PC-3 (cell line): ENCODE results near the gene ZNF687. TPM values are rescaled to one million over a fixed set of nuclear protein-coding genes. Genes with fewer than 3 reads are reported as not detected.

ENCODE experiments used
- ATAC-seq: fragments of 200-7000 bp; cut with Tn5 transposase; 2 replicates; pipeline ENCODE4 v1.9.1; 2020; ENCODE audit warnings: mild to moderate bottlenecking, moderate library complexity
- Bru-seq: library from RNA; stranded (reverse); fragments of 400-500 nt; gene quantifications from one replicate; lab custom pipeline; 2021; lab: Mats Ljungman, UMichigan
- BruChase-seq, 2 experiments: library from RNA; stranded (reverse); fragments of 400-500 nt; gene quantifications; one replicate each; lab custom pipeline; 2021; lab: Mats Ljungman, UMichigan
- BruUV-seq: library from RNA; stranded (reverse); fragments of 400-500 nt; replicated peaks from 2 replicates; lab custom pipeline; 2021; lab: Mats Ljungman, UMichigan
- CTCF ChIA-PET: fragments of 300-600 bp; sonication (Branson Sonifier 250); formaldehyde crosslinking; loops from one replicate; lab custom pipeline; 2022; ENCODE audit warnings: antibody characterized with exemption; lab: Charles Lee
- POLR2A ChIA-PET: fragments of 300-600 bp; sonication (Branson Sonifier 250); formaldehyde crosslinking; loops from one replicate; lab custom pipeline; 2022; ENCODE audit warnings: antibody characterized with exemption; ENCODE audit not compliant: unreplicated experiment; lab: Charles Lee
- DNase-seq: peaks from one replicate; pipeline ENCODE4 v3.0.0-alpha.2; 2015
- H2AFZ ChIP-seq: fragments of 300-600 bp; sonication (generic); 2 replicates; pipeline ENCODE4 v1.6.0; 2016; ENCODE audit warnings: antibody characterized with exemption, low read length
- H3F3A ChIP-seq: fragments of 300-600 bp; sonication (generic); one replicate; pipeline ENCODE4 v1.6.0; 2017; ENCODE audit warnings: antibody characterized with exemption, low read length, control low read depth, mild to moderate bottlenecking; ENCODE audit not compliant: unreplicated experiment
- H3K27ac ChIP-seq: fragments of 300-600 bp; sonication (generic); 2 replicates; pipeline ENCODE4 v1.5.1; 2016; ENCODE audit warnings: mild to moderate bottlenecking, low read length
- H3K27me3 ChIP-seq: fragments of 300-600 bp; sonication (generic); 2 replicates; pipeline ENCODE4 v1.6.1; 2016; ENCODE audit warnings: low read length, mixed read lengths
- H3K36me3 ChIP-seq: fragments of 300-600 bp; sonication (generic); 2 replicates; pipeline ENCODE4 v1.6.1; 2016; ENCODE audit warnings: low read depth, mixed run types, low read length, mixed read lengths
- H3K4me1 ChIP-seq: fragments of 300-600 bp; sonication (generic); 2 replicates; pipeline ENCODE4 v1.5.1; 2016; ENCODE audit warnings: low read length; ENCODE audit not compliant: insufficient read depth
- H3K4me2 ChIP-seq: fragments of 300-600 bp; sonication (generic); 2 replicates; pipeline ENCODE4 v1.6.0; 2016; ENCODE audit warnings: low read length
- H3K4me3 ChIP-seq: fragments of 300-600 bp; sonication (generic); 2 replicates; pipeline ENCODE4 v1.5.1; 2016; ENCODE audit warnings: mild to moderate bottlenecking, low read length, mixed read lengths
- H3K79me2 ChIP-seq: fragments of 300-600 bp; sonication (generic); 2 replicates; pipeline ENCODE4 v1.6.1; 2017; ENCODE audit warnings: low read length, mixed read lengths
- H3K9ac ChIP-seq: fragments of 300-600 bp; sonication (generic); 2 replicates; pipeline ENCODE4 v1.6.0; 2016; ENCODE audit warnings: mild to moderate bottlenecking, low read length
- H3K9me2 ChIP-seq: fragments of 300-600 bp; sonication (generic); replicated peaks from 2 replicates; pipeline ENCODE4 v1.6.1; 2016; ENCODE audit warnings: mixed run types, low read length, mixed read lengths
- H3K9me3 ChIP-seq: fragments of 300-600 bp; sonication (generic); 2 replicates; pipeline ENCODE4 v1.6.1; 2016; ENCODE audit warnings: low read length, mixed read lengths
- H4K20me1 ChIP-seq: fragments of 300-600 bp; sonication (generic); 2 replicates; pipeline ENCODE4 v1.6.1; 2016; ENCODE audit warnings: low read length, mixed read lengths
- EZH2 ChIP-seq: fragments of 300-600 bp; sonication (generic); IDR thresholded peaks from one replicate; pipeline ENCODE4 v1.6.1; 2017; ENCODE audit warnings: antibody characterized with exemption, mild to moderate bottlenecking, low read length; ENCODE audit not compliant: unreplicated experiment
- EZH2phosphoT487 ChIP-seq: fragments of 300-600 bp; sonication (generic); IDR thresholded peaks from 2 replicates; pipeline ENCODE4 v1.6.1; 2018; ENCODE audit warnings: mild to moderate bottlenecking, antibody characterized with exemption, low read length, borderline replicate concordance
- intact Hi-C: fragments of 100-400 bp; cut with micrococcal nuclease; formaldehyde crosslinking; loops from 2 replicates; pipeline ENCODE4 v1.9.0; 2023
- long read RNA-seq: library from polyadenylated mRNA; unstranded; transcript quantifications from one replicate; pipeline ENCODE4 v2.0.0, GENCODE V29; 2021; ENCODE audit not compliant: unreplicated experiment
- total RNA-seq: library from RNA; depleted of rRNA; stranded (reverse); fragments of >200 nt; gene quantifications from 2 replicates; pipeline ENCODE4 v1.2.3, GENCODE V29; 2014; rRNA removed
- TF ChIP-seq, protein P1 (sequence below): fragments of 300-600 bp; sonication (generic); conservative IDR thresholded peaks from 2 replicates; pipeline ENCODE4 v1.5.1; 2017; ENCODE audit warnings: antibody characterized with exemption, low read depth, mild to moderate bottlenecking, low read length

The ZNF687 gene, protein sequence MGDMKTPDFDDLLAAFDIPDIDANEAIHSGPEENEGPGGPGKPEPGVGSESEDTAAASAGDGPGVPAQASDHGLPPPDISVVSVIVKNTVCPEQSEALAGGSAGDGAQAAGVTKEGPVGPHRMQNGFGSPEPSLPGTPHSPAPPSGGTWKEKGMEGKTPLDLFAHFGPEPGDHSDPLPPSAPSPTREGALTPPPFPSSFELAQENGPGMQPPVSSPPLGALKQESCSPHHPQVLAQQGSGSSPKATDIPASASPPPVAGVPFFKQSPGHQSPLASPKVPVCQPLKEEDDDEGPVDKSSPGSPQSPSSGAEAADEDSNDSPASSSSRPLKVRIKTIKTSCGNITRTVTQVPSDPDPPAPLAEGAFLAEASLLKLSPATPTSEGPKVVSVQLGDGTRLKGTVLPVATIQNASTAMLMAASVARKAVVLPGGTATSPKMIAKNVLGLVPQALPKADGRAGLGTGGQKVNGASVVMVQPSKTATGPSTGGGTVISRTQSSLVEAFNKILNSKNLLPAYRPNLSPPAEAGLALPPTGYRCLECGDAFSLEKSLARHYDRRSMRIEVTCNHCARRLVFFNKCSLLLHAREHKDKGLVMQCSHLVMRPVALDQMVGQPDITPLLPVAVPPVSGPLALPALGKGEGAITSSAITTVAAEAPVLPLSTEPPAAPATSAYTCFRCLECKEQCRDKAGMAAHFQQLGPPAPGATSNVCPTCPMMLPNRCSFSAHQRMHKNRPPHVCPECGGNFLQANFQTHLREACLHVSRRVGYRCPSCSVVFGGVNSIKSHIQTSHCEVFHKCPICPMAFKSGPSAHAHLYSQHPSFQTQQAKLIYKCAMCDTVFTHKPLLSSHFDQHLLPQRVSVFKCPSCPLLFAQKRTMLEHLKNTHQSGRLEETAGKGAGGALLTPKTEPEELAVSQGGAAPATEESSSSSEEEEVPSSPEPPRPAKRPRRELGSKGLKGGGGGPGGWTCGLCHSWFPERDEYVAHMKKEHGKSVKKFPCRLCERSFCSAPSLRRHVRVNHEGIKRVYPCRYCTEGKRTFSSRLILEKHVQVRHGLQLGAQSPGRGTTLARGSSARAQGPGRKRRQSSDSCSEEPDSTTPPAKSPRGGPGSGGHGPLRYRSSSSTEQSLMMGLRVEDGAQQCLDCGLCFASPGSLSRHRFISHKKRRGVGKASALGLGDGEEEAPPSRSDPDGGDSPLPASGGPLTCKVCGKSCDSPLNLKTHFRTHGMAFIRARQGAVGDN
- total RNA-seq (24.6 and 30.3 TPM in 2 replicates), Bru-seq, nascent RNA (percentile 83 among the genes with signal in this experiment), BruChase-seq, experiment 1, labeled RNA remaining after a 6-hour chase (percentile 87 among the genes with signal in this experiment), BruChase-seq, experiment 2, labeled RNA remaining after a 2-hour chase (percentile 90 among the genes with signal in this experiment)
- long read RNA-seq, partial matches to known transcripts = 8 of 15 reads
- long read RNA-seq, other reads (novel, unspliced or antisense) = 7 of 15 reads

DNA sequence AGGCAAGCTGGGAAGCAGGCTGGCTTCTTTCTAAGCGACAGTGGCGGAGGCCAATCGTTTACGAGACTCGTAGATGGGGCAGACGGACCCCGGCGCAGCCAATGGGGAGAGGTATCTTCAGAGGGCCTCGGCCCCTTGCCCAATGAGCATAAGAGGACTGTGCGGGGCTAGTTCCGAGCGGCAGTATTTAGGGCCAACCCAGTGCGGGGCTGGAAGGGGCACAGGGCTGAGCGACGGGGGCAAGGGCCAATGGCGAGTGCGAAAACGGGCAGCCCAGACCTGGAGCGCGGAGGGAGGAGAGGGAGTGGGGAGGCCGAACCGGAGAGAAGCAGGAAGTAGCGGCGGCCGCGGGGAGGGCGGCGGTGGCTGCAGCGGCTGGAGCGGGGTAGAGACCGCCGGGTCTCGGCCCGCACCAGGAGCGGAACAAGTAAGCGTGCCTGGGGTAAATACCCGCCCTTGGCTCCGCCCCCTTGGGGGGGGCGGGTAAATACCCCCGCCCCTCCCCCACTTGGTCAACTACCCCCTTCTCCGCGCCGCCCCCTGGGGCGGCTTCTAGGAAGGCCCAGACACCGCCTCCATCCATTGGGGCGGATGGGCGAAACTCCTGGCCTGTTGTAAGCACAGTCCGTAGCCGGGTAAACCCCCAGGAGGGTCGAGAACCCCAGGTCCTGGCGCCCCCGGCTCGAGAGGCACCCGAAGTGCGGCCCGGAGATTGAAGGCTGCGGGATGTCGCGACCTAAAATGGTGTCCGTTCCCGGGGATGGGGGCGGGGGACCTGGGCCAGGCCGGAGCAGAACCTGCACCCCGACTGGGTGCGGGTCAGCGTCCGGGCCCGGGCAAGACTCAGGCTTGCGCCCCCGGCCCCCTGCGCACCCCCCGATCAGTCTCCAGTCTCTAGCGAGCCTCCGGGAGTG lies at the start of gene ZNF687:
Gene ZNF687 (plus strand): TSS at position 331 of the 914 bp plus-strand sequence. CDS start 3,993 bp downstream, outside the sequence.
- CTCF ChIA-PET = interaction anchor here (0.7 to 1.3 kb wide), 4 partner anchors 30 to 554 kb away, joined by 4 to 10 read pairs (median 6); no protein-coding TSS in a partner anchor
- no peaks in the 10 kb centered on the region for H3K9me2 ChIP-seq
- H3K4me3 ChIP-seq = peak within 1 kb of the TSS; percentile 72
- POLR2A ChIA-PET = interaction anchor here (0.5 to 0.8 kb wide), 5 partner anchors 19 to 399 kb away, joined by 4 to 7 read pairs (median 5); partner anchors contain the start of gene VPS72
- peak within 1 kb of the TSS; percentile 92 for H2AFZ ChIP-seq
- H3K4me2 ChIP-seq = peak within 1 kb of the TSS; percentile 89
- ATAC-seq (peak; percentile 90), DNase-seq (peak; percentile 100)
- peaks cover 11% of the 10 kb centered on the region; the same call in 1 of the 2 replicates for H3K36me3 ChIP-seq
- intact Hi-C loops = loop anchor here (1.0 to 5.0 kb wide), 5 partner anchors 29 to 117 kb away; partner anchors contain the start of genes PI4KB and PSMB4
- H3F3A ChIP-seq = no peaks in the 10 kb centered on the region
- BruUV-seq = TSS peak; percentile 30
- H3K27ac ChIP-seq = peak within 1 kb of the TSS; percentile 88
- TF ChIP-seq EZH2 = no peak
- TF ChIP-seq, protein P1, sequence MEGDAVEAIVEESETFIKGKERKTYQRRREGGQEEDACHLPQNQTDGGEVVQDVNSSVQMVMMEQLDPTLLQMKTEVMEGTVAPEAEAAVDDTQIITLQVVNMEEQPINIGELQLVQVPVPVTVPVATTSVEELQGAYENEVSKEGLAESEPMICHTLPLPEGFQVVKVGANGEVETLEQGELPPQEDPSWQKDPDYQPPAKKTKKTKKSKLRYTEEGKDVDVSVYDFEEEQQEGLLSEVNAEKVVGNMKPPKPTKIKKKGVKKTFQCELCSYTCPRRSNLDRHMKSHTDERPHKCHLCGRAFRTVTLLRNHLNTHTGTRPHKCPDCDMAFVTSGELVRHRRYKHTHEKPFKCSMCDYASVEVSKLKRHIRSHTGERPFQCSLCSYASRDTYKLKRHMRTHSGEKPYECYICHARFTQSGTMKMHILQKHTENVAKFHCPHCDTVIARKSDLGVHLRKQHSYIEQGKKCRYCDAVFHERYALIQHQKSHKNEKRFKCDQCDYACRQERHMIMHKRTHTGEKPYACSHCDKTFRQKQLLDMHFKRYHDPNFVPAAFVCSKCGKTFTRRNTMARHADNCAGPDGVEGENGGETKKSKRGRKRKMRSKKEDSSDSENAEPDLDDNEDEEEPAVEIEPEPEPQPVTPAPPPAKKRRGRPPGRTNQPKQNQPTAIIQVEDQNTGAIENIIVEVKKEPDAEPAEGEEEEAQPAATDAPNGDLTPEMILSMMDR = no peak
- TF ChIP-seq EZH2phosphoT487 = no peak
- H3K27me3 ChIP-seq = no peaks in the 10 kb centered on the region
- peaks cover 16% of the 10 kb centered on the region for H3K4me1 ChIP-seq
- H4K20me1 ChIP-seq = no peaks in the 10 kb centered on the region
- H3K9me3 ChIP-seq = no peaks in the 10 kb centered on the region
- peak within 1 kb of the TSS; percentile 83 for H3K9ac ChIP-seq
- H3K79me2 ChIP-seq = peaks cover 24% of the 10 kb centered on the region

DNA sequence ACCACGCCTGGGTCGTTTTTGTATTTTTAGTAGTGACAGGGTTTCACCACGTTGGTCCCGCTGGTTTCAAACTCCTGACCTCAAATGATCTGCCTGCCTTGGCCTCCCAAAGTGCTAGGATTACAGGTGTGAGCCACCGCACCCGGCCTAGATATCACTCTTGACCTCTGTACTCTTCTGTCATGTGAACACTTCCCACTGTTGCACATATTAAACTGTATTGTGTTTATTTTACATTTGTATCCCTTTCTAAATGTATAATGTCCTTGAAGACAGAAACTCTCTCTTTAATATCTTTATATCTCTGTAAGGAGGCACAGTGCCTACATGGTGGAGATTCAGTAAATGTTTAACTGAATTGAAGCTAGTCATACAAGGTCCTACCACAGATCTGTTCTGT lies 46.9 kb upstream of the ZNF687 start:
- H3K4me2 ChIP-seq = no peak overlapping the region
- H3K9me2 ChIP-seq = no peaks in the 10 kb centered on the region
- TF ChIP-seq, protein P1 = no peak
- TF ChIP-seq EZH2 (no peak), EZH2phosphoT487 (no peak)
- no peaks in the 10 kb centered on the region for H3K27me3 ChIP-seq
- no peak for DNase-seq
- no peak overlapping the region for H3K9ac ChIP-seq
- no peak overlapping the region for H3K4me3 ChIP-seq
- CTCF ChIA-PET = no interaction called here
- H3K79me2 ChIP-seq = no peaks in the 10 kb centered on the region
- 0 out of 2 replicates have a peak, but pooled peaks cover 4% of the 10 kb centered on the region for H3K4me1 ChIP-seq
- H3K27ac ChIP-seq = no peak overlapping the region
- intact Hi-C loops = no loop called here
- H3F3A ChIP-seq = peaks cover 5% of the 10 kb centered on the region
- H3K9me3 ChIP-seq = no peaks in the 10 kb centered on the region
- ATAC-seq = no peak
- no TSS peak for BruUV-seq
- POLR2A ChIA-PET = no interaction called here
- H4K20me1 ChIP-seq = no peaks in the 10 kb centered on the region
- H3K36me3 ChIP-seq = peaks cover 83% of the 10 kb centered on the region
- no peak overlapping the region for H2AFZ ChIP-seq
